Caco-2 (cell line): Measurements from ENCODE around the gene PODXL. TPM values are rescaled to one million over a fixed set of nuclear protein-coding genes. Genes with fewer than 3 reads are reported as not detected.

Experiments used
- BruUV-seq: library from RNA; stranded (reverse); fragments of 400-500 nt; replicated peaks from 2 replicates; lab custom pipeline; 2021; lab: Mats Ljungman, UMichigan
- CTCF ChIA-PET: fragments of 300-600 bp; sonication (Branson Sonifier 250); formaldehyde crosslinking; loops from one replicate; lab custom pipeline; 2022; ENCODE audit warnings: antibody characterized with exemption; lab: Charles Lee
- POLR2A ChIA-PET: fragments of 300-600 bp; sonication (Branson Sonifier 250); formaldehyde crosslinking; loops from one replicate; lab custom pipeline; 2022; ENCODE audit warnings: antibody characterized with exemption; lab: Charles Lee
- DNase-seq, 2 experiments: peaks; one replicate each; pipeline versions ENCODE4 v3.0.0 to v3.0.0-alpha.2; 2020 to 2022
- H3K27me3 ChIP-seq: replicated peaks from 2 replicates; pipeline ENCODE4 v1.6.0; 2011; ENCODE audit warnings: low read length; ENCODE audit not compliant: control insufficient read depth, insufficient read depth
- H3K36me3 ChIP-seq: 2 replicates; pipeline ENCODE4 v1.5.1; 2011; ENCODE audit warnings: low read length; ENCODE audit not compliant: control insufficient read depth, insufficient read depth
- H3K4me1 ChIP-seq: fragments of 250-450 bp; sonication (Bioruptor Pico); 2 replicates; pipeline ENCODE4 v1.5.1; 2020; ENCODE audit warnings: mild to moderate bottlenecking
- H3K4me3 ChIP-seq: 2 replicates; pipeline ENCODE4 v1.5.1; 2011; ENCODE audit warnings: low read depth, mild to moderate bottlenecking, control low read depth, low read length
- H3K9me3 ChIP-seq: fragments of 250-450 bp; sonication (Bioruptor Pico); 2 replicates; pipeline ENCODE4 v1.5.1; 2020; ENCODE audit warnings: mild to moderate bottlenecking, moderate library complexity
- H3K27ac Mint-ChIP-seq: one replicate; pipeline ENCODE4 v1.8.0; 2022; ENCODE audit warnings: mixed read lengths; ENCODE audit not compliant: unreplicated experiment
- H3K27me3 Mint-ChIP-seq: one replicate; pipeline ENCODE4 v1.8.0; 2022; ENCODE audit warnings: mixed read lengths; ENCODE audit not compliant: insufficient read depth, unreplicated experiment
- H3K36me3 Mint-ChIP-seq: one replicate; pipeline ENCODE4 v1.8.0; 2022; ENCODE audit warnings: mild to moderate bottlenecking, mixed read lengths; ENCODE audit not compliant: insufficient read depth, unreplicated experiment
- H3K4me1 Mint-ChIP-seq: one replicate; pipeline ENCODE4 v1.8.0; 2022; ENCODE audit warnings: low read depth, mixed read lengths; ENCODE audit not compliant: unreplicated experiment
- H3K4me3 Mint-ChIP-seq: one replicate; pipeline ENCODE4 v1.8.0; 2022; ENCODE audit warnings: mild to moderate bottlenecking, moderate library complexity, mixed read lengths; ENCODE audit not compliant: unreplicated experiment
- H3K9me3 Mint-ChIP-seq: one replicate; pipeline ENCODE4 v1.8.0; 2022; ENCODE audit warnings: mixed read lengths; ENCODE audit not compliant: unreplicated experiment
- intact Hi-C: fragments of 100-400 bp; cut with micrococcal nuclease; formaldehyde crosslinking; loops from one replicate; pipeline ENCODE4 v1.10.0; 2022; ENCODE audit not compliant: unreplicated experiment
- total RNA-seq: library from RNA; stranded (reverse); gene quantifications from 2 replicates; pipeline ENCODE4 v1.2.3, GENCODE V29; 2022
- TF ChIP-seq, protein P1 (sequence below), 2 experiments: fragments of 200-600 bp in 1 of 2; IDR thresholded peaks; 1 replicate in 1 of 2; 2 replicates in 1 of 2; pipeline versions ENCODE4 v1.5.1 to v1.8.0; 2011 to 2022; ENCODE audit warnings: antibody characterized with exemption in 1 of 2, control low read depth in 1 of 2, inconsistent platforms in 1 of 2, low read depth in 1 of 2, low read length in 1 of 2, mild to moderate bottlenecking in 1 of 2, moderate library complexity in 1 of 2; ENCODE audit not compliant: insufficient read depth in 1 of 2, severe bottlenecking in 1 of 2, unreplicated experiment in 1 of 2

Gene PODXL
- total RNA-seq, 1 experiment from 2014 or later, result 278 TPM

- H3K27ac Mint-ChIP-seq, result no peak overlapping the region
- H3K36me3 ChIP-seq, result no peaks in the 10 kb centered on the region; the same call in 1 of the 2 replicates
- H3K36me3 Mint-ChIP-seq, result peaks cover 5% of the 10 kb centered on the region
- DNase-seq, result no peak
- H3K4me3 ChIP-seq, result no peak overlapping the region
- ChIA-PET CTCF (no interaction called here), POLR2A (no interaction called here)
- H3K9me3 Mint-ChIP-seq, result no peaks in the 10 kb centered on the region
- no peak overlapping the region for H3K4me3 Mint-ChIP-seq
- no peaks in the 10 kb centered on the region for H3K27me3 Mint-ChIP-seq
- peaks cover 22% of the 10 kb centered on the region for H3K4me1 Mint-ChIP-seq
- H3K9me3 ChIP-seq, result no peaks in the 10 kb centered on the region
- no TSS peak for BruUV-seq
- intact Hi-C loops, result no loop called here
- H3K4me1 ChIP-seq, result peaks cover 34% of the 10 kb centered on the region
- TF ChIP-seq, protein P1, sequence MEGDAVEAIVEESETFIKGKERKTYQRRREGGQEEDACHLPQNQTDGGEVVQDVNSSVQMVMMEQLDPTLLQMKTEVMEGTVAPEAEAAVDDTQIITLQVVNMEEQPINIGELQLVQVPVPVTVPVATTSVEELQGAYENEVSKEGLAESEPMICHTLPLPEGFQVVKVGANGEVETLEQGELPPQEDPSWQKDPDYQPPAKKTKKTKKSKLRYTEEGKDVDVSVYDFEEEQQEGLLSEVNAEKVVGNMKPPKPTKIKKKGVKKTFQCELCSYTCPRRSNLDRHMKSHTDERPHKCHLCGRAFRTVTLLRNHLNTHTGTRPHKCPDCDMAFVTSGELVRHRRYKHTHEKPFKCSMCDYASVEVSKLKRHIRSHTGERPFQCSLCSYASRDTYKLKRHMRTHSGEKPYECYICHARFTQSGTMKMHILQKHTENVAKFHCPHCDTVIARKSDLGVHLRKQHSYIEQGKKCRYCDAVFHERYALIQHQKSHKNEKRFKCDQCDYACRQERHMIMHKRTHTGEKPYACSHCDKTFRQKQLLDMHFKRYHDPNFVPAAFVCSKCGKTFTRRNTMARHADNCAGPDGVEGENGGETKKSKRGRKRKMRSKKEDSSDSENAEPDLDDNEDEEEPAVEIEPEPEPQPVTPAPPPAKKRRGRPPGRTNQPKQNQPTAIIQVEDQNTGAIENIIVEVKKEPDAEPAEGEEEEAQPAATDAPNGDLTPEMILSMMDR (IDR thresholded peaks at IDR 0.05; ENCODE audit: insufficient read depth in 1 of 2, low read depth in 1 of 2, low read length in 1 of 2, severe bottlenecking in 1 of 2, unreplicated experiment in 1 of 2), result no peak
- no peaks in the 10 kb centered on the region for H3K27me3 ChIP-seq
Observed at GRCh38 chr7:131591687-131592319, 35.4 kb upstream of the PODXL start.

- no peak overlapping the region for H3K4me3 ChIP-seq
- no TSS peak for BruUV-seq
- POLR2A ChIA-PET, result no interaction called here
- intact Hi-C loops, result loop anchor here (5.0 kb wide), 1 partner anchor 40 kb away; no protein-coding TSS in a partner anchor
- no peaks in the 10 kb centered on the region for H3K9me3 ChIP-seq
- no peaks in the 10 kb centered on the region for H3K27me3 ChIP-seq
- H3K4me1 ChIP-seq, result peaks cover 48% of the 10 kb centered on the region
- H3K27ac Mint-ChIP-seq, result no peak overlapping the region
- DNase-seq, result no peak
- no peaks in the 10 kb centered on the region for H3K9me3 Mint-ChIP-seq
- TF ChIP-seq, protein P1 (IDR thresholded peaks at IDR 0.05; ENCODE audit: insufficient read depth in 1 of 2, low read depth in 1 of 2, low read length in 1 of 2, severe bottlenecking in 1 of 2, unreplicated experiment in 1 of 2), result no peak
- no peaks in the 10 kb centered on the region for H3K27me3 Mint-ChIP-seq
- H3K36me3 Mint-ChIP-seq, result peaks cover 5% of the 10 kb centered on the region
- no peaks in the 10 kb centered on the region; the same call in 1 of the 2 replicates for H3K36me3 ChIP-seq
- CTCF ChIA-PET, result no interaction called here
- peaks cover 7% of the 10 kb centered on the region for H3K4me1 Mint-ChIP-seq
- no peak overlapping the region for H3K4me3 Mint-ChIP-seq
Observed at GRCh38 chr7:131587315-131587923, 31.0 kb upstream of the PODXL start.

GRCh38 chr7:131586759-131587158 is 30.3 kb upstream of the PODXL start:
- Mint-ChIP-seq H3K4me1 (peaks cover 7% of the 10 kb centered on the region), H3K4me3 (no peak overlapping the region), H3K36me3 (peaks cover 5% of the 10 kb centered on the region), H3K27ac (no peak overlapping the region), H3K9me3 (no peaks in the 10 kb centered on the region), H3K27me3 (no peaks in the 10 kb centered on the region)
- TF ChIP-seq, protein P1 (IDR thresholded peaks at IDR 0.05; ENCODE audit: insufficient read depth in 1 of 2, low read depth in 1 of 2, low read length in 1 of 2, severe bottlenecking in 1 of 2, unreplicated experiment in 1 of 2), result no peak
- ChIA-PET CTCF (interaction anchor here (0.8 to 1.6 kb wide), 12 partner anchors 14 to 71 kb away, joined by 3 to 22 read pairs (median 6); no protein-coding TSS in a partner anchor), POLR2A (interaction anchor here (0.7 to 1.6 kb wide), 9 partner anchors 9 to 68 kb away, joined by 5 to 24 read pairs (median 11); no protein-coding TSS in a partner anchor)
- TSS peak; percentile 97 for BruUV-seq
- Histone ChIP-seq H3K4me3 (peak overlapping the region; percentile 4), H3K9me3 (no peaks in the 10 kb centered on the region), H3K36me3 (no peaks in the 10 kb centered on the region), H3K27me3 (no peaks in the 10 kb centered on the region), H3K4me1 (peaks cover 48% of the 10 kb centered on the region)
- intact Hi-C loops, result loop anchor here (1.0 to 5.0 kb wide), 7 partner anchors 14 to 67 kb away; no protein-coding TSS in a partner anchor
- no peak for DNase-seq
